ENCODE measurements around the gene CLSTN2. TPM values are rescaled to one million over a fixed set of nuclear protein-coding genes. Genes with fewer than 3 reads are reported as not detected.

Gene CLSTN2
- total and polyA plus RNA-seq, 2 of the 13 experiments (the other 11 are each of a cell fraction or from before 2014, with no cell fraction given), result not detected

DNA sequence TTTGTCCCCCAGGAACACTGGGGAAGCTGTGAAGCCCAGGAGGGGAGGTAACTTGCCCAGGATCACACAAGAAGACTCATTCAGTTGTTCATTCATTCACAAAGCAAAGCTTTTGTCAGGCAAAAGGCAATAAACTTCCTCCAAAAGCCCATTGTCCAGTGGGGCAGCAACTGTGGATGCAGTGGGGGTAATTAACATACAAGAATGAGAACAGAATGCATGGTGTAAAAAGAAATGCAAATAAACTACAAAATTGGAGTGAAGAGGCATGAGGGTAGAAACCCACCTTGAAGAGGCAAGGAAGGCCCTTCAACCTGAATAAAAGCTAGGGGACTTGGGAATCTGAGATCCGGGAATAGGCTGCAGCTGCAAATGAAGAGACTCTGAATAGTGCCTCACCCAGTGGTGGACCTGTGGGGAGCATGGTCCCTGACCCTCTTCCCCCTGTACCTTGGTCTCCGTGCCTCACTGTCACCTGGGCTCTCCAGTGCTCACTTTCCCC, 363.6 kb downstream of the CLSTN2 start:
- FAIRE-seq (no peak), DNase-seq (ENCODE audit: low spot score) (no peak), ATAC-seq (no peak)
- POLR2A ChIA-PET, result no interaction called here
- Histone ChIP-seq H3K4me2 (ENCODE audit: low read depth, low read length) (no peak overlapping the region), H3K4me1 (ENCODE audit: insufficient read depth, low read length) (peaks cover 12% of the 10 kb centered on the region), H4K20me1 (ENCODE audit: insufficient read depth, low read length) (no peaks in the 10 kb centered on the region), H3K4me3 (replicated peaks in 1 of 3; ENCODE audit: insufficient read depth in 1 of 3, low read depth in 2 of 3, low read length in 3 of 3) (no peak overlapping the region), H2AFZ (ENCODE audit: low read length) (no peak overlapping the region), H3K79me2 (ENCODE audit: insufficient read depth, low read length) (no peaks in the 10 kb centered on the region), H3K36me3 (replicated peaks in 1 of 2; ENCODE audit: control insufficient read depth in 1 of 2, insufficient read depth in 2 of 2, low read length in 2 of 2) (no peaks in the 10 kb centered on the region), H3K9me3 (ENCODE audit: low read length) (no peaks in the 10 kb centered on the region), H3K27me3 (ENCODE audit: control insufficient read depth in 1 of 2, insufficient read depth in 2 of 2, low read length in 2 of 2) (no peaks in the 10 kb centered on the region; a peak in 1 of 5 replicates), H3K27ac (ENCODE audit: extremely low read length, insufficient read depth, low read length) (no peak overlapping the region), H3K9ac (ENCODE audit: insufficient read depth, low read depth, low read length) (no peak overlapping the region)
- 13% methylated on average over 2 of the region's 2 CpGs for WGBS (ENCODE audit: low lambda C conversion rate)
- BruUV-seq (replicated peaks), result no TSS peak
- TF ChIP-seq, protein P1, sequence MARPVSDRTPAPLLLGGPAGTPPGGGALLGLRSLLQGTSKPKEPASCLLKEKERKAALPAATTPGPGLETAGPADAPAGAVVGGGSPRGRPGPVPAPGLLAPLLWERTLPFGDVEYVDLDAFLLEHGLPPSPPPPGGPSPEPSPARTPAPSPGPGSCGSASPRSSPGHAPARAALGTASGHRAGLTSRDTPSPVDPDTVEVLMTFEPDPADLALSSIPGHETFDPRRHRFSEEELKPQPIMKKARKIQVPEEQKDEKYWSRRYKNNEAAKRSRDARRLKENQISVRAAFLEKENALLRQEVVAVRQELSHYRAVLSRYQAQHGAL (CRISPR knock-in tag; IDR thresholded peaks at IDR 0.05; ENCODE audit: not compliant biosample characterization), result no peak
- no peak for TF ChIP-seq ETV6 (CRISPR knock-in tag; conservative IDR thresholded peaks at IDR 0.05)
- TF ChIP-seq ZNF782 (CRISPR knock-in tag; IDR thresholded peaks at IDR 0.05; ENCODE audit: borderline replicate concordance), result no peak
- no peak for TF ChIP-seq ZNF674 (CRISPR knock-in tag; IDR thresholded peaks at IDR 0.05; ENCODE audit: low read depth)
- TF ChIP-seq, protein P2, sequence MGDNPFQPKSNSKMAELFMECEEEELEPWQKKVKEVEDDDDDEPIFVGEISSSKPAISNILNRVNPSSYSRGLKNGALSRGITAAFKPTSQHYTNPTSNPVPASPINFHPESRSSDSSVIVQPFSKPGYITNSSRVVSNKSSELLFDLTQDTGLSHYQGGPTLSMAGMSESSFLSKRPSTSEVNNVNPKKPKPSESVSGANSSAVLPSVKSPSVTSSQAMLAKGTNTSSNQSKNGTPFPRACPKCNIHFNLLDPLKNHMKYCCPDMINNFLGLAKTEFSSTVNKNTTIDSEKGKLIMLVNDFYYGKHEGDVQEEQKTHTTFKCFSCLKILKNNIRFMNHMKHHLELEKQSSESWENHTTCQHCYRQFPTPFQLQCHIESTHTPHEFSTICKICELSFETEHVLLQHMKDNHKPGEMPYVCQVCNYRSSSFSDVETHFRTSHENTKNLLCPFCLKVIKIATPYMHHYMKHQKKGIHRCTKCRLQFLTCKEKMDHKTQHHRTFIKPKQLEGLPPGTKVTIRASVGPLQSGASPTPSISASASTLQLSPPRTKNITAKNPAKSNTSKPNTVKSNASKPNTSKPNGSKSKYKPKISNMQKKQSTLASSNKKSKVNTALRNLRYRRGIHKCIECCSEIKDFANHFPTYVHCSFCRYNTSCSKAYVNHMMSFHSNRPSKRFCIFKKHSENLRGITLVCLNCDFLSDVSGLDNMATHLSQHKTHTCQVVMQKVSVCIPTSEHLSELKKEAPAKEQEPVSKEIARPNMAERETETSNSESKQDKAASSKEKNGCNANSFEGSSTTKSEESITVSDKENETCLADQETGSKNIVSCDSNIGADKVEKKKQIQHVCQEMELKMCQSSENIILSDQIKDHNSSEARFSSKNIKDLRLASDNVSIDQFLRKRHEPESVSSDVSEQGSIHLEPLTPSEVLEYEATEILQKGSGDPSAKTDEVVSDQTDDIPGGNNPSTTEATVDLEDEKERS (CRISPR knock-in tag; IDR thresholded peaks at IDR 0.05), result no peak
- TF ChIP-seq CAMTA2 (CRISPR knock-in tag; IDR thresholded peaks at IDR 0.05; ENCODE audit: borderline replicate concordance), result no peak
- no peak for TF ChIP-seq TEAD2 (CRISPR knock-in tag; IDR thresholded peaks at IDR 0.05)
- TF ChIP-seq, protein P3, sequence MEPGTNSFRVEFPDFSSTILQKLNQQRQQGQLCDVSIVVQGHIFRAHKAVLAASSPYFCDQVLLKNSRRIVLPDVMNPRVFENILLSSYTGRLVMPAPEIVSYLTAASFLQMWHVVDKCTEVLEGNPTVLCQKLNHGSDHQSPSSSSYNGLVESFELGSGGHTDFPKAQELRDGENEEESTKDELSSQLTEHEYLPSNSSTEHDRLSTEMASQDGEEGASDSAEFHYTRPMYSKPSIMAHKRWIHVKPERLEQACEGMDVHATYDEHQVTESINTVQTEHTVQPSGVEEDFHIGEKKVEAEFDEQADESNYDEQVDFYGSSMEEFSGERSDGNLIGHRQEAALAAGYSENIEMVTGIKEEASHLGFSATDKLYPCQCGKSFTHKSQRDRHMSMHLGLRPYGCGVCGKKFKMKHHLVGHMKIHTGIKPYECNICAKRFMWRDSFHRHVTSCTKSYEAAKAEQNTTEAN (CRISPR knock-in tag; conservative IDR thresholded peaks at IDR 0.05), result no peak
- no peak for TF ChIP-seq SRY (CRISPR knock-in tag; IDR thresholded peaks at IDR 0.05)
- no peak for TF ChIP-seq ZNF552 (CRISPR knock-in tag; IDR thresholded peaks at IDR 0.05; ENCODE audit: borderline replicate concordance)
- no peak for TF ChIP-seq CREB1 (IDR thresholded peaks at IDR 0.05)
- no peak for TF ChIP-seq CREB1 (CRISPR knock-in tag; IDR thresholded peaks at IDR 0.05)
- CTCF ChIA-PET (ENCODE audit: low intra/inter-chr PET ratio, low total read pairs), result no interaction called here
- in situ Hi-C loops (cut with HindIII; ENCODE audit: extremely low pct_ligation_motif_present, low pct_unique_long_range_greater_than_20kb), result no loop called here
- intact Hi-C loops (cut with micrococcal nuclease; ENCODE audit: unreplicated experiment), result no loop called here
